Gastrocnemius medialis (tissue), 4 donors: ENCODE results near the gene PHLDA2.

Experiments
- POLR2A ChIP-seq, 2 donors: fragments of 450-650 bp; IDR thresholded peaks; one replicate each; pipeline ENCODE4 v1.6.1; 2017; ENCODE audit warnings: antibody characterized with exemption in 2 of 2, mild to moderate bottlenecking in 2 of 2, moderate library complexity in 2 of 2
- TF ChIP-seq, protein P1 (sequence below), 5 experiments: fragments of 450-650 bp in 3 of 5; fragments of 200-600 bp in 2 of 5; sonication (generic) in 2 of 5; IDR thresholded peaks in 4 of 5; conservative IDR thresholded peaks in 1 of 5; 1 replicate in 4 of 5; 2 replicates in 1 of 5; pipeline ENCODE4 v1.5.1; 2016 to 2019; ENCODE audit warnings: antibody characterized with exemption in 5 of 5, mild to moderate bottlenecking in 3 of 5, moderate library complexity in 3 of 5

- TF ChIP-seq, protein P1, sequence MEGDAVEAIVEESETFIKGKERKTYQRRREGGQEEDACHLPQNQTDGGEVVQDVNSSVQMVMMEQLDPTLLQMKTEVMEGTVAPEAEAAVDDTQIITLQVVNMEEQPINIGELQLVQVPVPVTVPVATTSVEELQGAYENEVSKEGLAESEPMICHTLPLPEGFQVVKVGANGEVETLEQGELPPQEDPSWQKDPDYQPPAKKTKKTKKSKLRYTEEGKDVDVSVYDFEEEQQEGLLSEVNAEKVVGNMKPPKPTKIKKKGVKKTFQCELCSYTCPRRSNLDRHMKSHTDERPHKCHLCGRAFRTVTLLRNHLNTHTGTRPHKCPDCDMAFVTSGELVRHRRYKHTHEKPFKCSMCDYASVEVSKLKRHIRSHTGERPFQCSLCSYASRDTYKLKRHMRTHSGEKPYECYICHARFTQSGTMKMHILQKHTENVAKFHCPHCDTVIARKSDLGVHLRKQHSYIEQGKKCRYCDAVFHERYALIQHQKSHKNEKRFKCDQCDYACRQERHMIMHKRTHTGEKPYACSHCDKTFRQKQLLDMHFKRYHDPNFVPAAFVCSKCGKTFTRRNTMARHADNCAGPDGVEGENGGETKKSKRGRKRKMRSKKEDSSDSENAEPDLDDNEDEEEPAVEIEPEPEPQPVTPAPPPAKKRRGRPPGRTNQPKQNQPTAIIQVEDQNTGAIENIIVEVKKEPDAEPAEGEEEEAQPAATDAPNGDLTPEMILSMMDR (IDR thresholded peaks at IDR 0.05 in 4 of 5, conservative IDR thresholded peaks at IDR 0.05 in 1 of 5), result no peak
- no peak for TF ChIP-seq POLR2A (IDR thresholded peaks at IDR 0.05)
Measured at GRCh38 chr11:2927851-2928604, 1.2 kb downstream of the PHLDA2 start.
